Activated effector memory CD4-positive, alpha-beta T cell treated with Interleukin-2 at 50 U/mL for 16 hours (primary cell): ENCODE results near the gene AUTS2.
"Not testable (repeated sequence)": the region's sequence is repeated elsewhere in the genome, so short reads cannot be mapped to it uniquely, and the experiment has no call there.

Source experiments
- DNase-seq: peaks from one replicate; pipeline ENCODE4 v3.0.0-alpha.2; 2020

AUTS2 gene

GRCh38 chr7:70578131-70578530 lies 979.9 kb downstream of the AUTS2 start:
- no peak for DNase-seq

- no peak for DNase-seq
Observed at GRCh38 chr7:70579397-70580097, 981.3 kb downstream of the AUTS2 start.

GRCh38 chr7:70580161-70580560 lies 981.9 kb downstream of the AUTS2 start:
- no peak for DNase-seq

GRCh38 chr7:70582927-70583895 lies 984.9 kb downstream of the AUTS2 start:
- DNase-seq, result no peak

DNA sequence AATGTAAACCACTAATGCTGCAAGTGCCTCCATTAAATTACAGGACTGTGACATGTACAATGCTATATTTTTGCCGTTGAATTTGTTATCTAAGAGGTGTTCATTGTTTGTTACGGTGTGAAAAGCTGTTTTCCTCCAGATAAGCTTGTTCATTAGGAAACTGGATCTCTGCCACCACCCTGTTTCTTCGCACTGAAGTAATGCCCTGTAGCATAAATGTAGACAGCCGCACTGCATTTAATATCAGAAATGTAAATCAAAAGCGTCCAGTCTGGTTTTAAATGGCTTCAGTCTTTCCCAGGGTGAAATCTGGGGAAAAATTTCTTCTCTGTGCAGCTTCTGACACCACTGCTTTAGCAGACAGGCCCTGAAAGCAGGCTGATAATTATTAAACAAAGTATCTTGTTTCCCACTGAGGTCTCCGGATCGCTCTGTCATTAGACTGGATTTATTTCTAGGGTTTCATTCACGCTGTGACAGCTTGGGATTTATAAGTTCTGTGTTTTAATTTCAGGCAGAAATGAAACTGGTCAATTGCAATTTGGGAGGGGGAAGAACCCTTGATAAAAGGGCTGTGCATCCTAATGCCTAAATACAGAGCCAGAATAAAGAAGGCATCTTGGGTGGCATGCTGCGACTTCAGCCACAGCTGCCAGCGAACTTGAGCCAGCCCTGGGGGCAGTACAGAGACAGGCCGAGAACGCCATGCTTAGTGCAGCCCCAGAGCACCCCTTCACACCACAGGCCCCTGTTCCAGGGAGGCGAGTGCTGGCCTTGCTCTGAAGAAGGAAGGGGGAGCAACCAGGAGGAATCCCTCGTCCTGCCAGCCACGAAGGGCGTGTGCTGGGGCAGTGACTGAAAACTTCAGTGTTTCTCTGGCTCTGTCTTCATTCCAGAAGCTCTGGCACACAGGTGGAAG lies 985.9 kb downstream of the AUTS2 start:
- no peak for DNase-seq

DNA sequence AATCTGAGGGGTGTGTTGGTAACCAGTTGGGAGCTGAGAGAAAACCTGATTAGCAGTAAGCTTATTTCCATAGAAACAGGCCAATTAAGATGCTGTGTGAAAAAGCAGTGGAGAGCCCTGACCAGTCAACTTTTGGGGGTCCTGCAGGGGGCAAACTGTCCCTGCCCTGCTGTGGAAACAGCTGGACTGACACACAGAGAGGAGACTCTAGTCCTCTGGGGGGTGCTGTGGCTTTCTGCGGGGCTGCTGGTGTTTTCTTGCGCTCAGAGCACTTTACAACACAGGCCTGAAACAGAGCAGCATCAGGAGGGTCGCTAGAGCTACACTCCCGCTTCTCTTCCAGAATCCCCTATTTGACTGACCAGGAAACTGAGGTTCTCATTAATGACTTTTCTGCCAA lies 986.8 kb downstream of the AUTS2 start:
- DNase-seq, result no peak

GRCh38 chr7:70586822-70587221 lies 988.5 kb downstream of the AUTS2 start:
- no peak for DNase-seq

DNA sequence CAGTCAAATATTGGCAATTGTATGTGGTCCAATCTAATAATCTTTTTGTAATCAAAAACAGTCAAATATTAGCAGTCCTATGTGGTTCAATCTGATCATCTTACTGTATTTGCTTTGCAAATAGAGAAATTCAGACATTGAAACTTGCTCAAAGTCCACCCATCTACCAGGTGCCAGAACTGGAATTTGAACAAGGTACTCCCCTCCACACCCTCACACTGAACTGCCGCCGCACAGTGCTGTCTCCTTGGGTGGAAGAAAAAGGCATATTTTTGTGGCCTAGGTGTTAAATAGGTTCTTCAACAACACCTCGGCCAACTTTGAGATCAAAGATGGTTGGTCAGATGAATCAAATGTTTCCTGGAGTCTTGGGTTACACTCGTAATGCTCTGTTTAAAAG lies 989.5 kb downstream of the AUTS2 start:
- no peak for DNase-seq

DNA sequence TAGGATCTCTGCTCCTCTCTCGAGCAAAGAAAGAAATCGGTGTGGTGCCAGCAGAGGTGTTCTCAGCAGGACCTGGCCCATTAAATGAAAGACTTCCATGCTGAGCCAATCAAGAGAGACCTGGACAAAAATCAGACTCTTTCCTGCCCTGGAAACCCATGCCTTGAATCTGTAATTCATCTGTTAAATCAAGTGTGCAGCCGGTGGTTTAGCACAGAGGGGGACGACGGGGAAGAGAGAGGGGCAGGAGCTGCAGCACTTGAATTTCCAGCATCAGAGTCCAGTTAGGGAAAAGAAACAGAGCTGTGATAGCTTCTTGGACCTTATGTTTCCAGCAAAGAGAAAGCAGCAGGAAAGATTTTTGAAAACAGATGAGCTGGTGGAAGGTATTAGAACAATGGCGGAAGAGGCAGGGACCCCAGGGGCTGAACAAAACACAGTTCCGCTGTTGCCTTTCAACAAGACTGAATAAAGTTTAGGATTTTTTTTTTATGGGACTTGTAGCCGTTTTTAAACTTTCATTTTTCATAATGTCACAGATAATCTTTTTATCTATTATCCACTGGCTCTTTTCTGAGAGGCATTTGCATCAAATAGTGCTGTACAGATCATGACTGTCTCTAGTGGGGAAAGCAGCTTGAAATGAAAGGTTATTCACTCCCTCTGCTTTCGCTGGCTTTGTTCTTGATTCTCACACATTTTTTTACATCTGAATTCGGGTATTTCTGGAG lies 990.1 kb downstream of the AUTS2 start:
- no peak for DNase-seq

- no peak for DNase-seq
Observed at GRCh38 chr7:70589010-70589409, 990.7 kb downstream of the AUTS2 start.

DNA sequence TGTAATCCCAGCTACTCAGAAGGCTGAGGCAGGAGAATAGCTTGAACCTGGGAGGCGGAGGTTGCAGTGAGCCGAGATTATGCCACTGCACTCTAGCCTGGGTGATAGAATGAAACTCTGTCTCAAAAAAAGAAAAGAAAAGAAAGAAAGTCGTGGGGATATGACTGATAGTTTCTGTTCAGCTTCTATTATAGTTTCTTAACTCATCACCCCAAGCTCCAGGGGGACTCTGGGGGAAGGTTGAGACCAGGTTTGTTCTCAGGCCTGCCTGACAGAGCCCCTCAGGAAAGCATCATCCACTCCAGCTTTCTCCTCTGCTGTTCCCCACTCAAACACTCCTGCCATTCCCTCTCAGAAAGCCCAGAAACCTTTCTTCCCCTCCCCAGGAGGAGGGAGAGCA lies 991.3 kb downstream of the AUTS2 start:
- no peak for DNase-seq

DNA sequence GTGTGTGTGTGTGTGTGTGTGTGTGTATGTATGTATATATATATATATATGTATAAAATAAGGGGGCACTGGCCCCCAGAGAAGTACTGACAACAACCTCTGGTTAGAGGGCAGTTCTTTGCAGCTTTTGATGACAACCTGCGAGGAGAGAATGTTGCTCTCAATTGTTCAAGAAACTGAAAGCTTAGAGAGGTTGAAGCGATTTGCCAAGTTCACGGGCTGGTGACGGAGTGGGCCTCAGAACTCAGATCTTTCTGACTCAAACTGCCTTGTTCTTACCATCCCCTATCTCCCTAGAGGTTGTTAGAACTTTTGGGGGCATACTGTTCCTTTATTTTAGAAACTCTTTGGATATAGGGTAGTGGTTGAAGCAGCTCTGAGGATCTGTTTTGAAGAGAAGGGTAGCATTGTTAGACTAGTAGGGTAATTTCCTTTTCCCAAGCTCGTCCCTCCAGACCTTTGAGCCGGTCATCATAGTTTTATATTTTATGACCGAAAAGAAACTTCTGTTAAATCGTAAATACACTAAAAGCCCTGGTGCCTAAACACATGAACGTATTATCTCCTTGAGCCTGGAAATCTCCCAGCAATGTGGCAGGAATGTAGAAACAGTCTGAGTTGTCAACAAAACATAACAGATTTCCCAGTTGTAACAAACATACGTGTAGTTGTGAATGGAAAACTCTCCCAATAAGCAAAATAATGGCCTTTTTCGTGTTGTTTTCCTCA lies 992.0 kb downstream of the AUTS2 start:
- no peak for DNase-seq

DNA sequence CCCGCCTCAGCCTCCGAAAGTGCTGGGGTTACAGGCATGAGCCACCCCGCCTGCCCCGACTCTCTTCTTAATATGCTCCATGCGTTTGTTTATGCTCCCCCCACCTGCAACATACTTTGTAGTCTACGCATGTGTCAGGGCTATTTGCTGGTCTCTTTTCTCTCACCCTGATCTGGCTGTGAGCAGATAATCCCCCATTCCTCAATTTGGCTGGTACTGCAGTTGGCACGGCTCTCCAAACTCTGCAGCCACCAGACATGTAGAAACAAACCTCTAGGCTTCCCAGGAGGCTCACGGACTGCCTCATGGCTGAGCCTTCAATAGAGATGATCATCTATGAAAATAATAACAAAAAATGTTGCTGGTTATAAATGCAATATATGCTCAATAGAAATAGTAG lies 993.4 kb downstream of the AUTS2 start:
- no peak for DNase-seq

DNA sequence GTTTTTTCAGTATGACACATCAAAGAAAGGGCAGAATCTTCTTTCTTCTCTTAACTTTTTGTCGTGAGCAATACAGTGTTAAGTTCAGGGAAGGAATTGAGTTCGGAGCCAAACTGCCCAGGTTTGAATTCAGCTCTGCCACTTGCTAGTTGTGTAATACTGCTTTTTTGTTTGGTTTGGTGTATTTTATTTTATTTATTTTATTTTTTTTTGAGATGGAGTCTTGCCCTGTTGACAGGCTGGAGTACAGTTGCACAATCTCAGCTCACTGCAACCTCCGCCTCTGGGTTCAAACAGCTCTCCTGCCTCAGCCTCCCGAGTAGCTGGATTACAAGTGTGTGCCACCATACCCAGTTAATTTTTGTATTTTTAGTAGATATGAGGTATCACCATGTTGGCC lies 993.9 kb downstream of the AUTS2 start:
- no peak for DNase-seq

GRCh38 chr7:70594170-70594569 lies 995.9 kb downstream of the AUTS2 start:
- DNase-seq, result no peak

- not testable (repeated sequence) for DNase-seq
Observed at GRCh38 chr7:70594885-70595284, 996.6 kb downstream of the AUTS2 start.

- DNase-seq, result no peak
Observed at GRCh38 chr7:70595370-70595754, 997.1 kb downstream of the AUTS2 start.

- no peak for DNase-seq
Observed at GRCh38 chr7:70595755-70596597, 997.7 kb downstream of the AUTS2 start.

GRCh38 chr7:70596598-70596913 lies 998.3 kb downstream of the AUTS2 start:
- no peak for DNase-seq

DNA sequence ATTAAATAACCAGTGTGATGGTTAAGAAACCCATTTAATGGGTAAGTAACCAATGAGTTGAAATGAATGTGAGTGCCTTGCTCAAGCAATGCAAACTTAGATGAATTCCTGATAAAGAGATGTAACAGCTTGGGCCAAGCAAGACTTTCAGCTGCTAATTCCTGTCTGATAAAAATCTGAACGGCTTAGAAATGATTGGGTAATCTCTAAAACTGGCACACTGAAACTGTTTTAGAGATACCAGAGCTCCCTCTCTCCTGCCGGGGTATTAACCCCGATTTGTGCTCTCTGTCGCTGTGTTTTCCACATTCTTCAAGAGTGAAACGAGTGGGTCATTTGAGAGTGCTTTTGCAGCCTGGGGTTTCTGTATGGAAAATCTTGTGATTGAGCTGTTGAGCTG lies 998.8 kb downstream of the AUTS2 start:
- no peak for DNase-seq

GRCh38 chr7:70598976-70599375 lies 1000.7 kb downstream of the AUTS2 start:
- no peak for DNase-seq
